HG03135 (cell line): ENCODE results near the gene SPDEF.

Source experiments
- ATAC-seq: cut with Tn5 transposase; IDR thresholded peaks from one replicate; pipeline ENCODE4 v1.9.1; 2021; ENCODE audit warnings: mild to moderate bottlenecking, moderate library complexity; ENCODE audit not compliant: unreplicated experiment

The SPDEF gene

GRCh38 chr6:34547701-34548644 is 8.2 kb downstream of the SPDEF start:
- ATAC-seq: no peak

DNA sequence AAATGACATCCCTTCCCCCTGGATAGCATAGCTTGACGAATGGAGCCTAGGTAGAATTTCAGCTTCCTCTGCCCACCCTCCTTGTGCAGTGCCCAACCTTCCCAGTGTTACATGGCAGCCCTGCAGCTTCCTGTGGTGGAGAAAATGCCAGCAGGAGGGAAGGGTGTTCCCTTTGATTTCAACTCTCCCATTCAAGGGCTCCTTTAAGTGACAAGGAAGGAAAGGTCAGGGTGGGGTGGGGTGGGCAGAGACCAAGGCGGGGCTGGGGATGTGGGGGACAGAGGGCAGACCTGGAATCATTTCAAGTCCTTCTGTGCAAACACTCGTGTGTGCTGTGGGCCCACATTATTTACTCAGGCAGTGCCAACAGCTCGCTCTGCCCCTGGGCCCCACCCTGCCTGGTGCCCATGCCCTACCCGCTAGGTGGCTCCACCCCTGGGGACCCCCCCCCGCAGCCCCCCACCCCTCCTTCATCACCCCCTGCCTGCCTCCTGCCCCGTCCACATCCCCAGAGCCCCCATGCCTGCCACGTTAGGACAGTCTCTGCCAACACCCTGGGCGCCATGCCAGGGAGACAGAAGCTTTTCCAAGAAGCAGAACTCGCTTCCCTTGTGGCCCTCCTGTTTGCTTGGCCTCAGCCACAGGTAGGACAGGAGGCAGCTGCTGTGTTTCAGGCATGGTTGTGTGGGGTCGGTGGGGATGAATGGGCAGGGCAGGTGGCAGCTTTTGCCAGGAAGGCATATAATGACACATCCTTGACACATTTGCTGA is 9.4 kb downstream of the SPDEF start:
- ATAC-seq: no peak

- ATAC-seq: no peak
These were observed 11.2 kb downstream of the SPDEF start for GRCh38 chr6:34544776-34545471.

GRCh38 chr6:34544052-34544604 is 12.0 kb downstream of the SPDEF start:
- ATAC-seq: no peak

- no peak for ATAC-seq
These were observed 12.7 kb downstream of the SPDEF start for GRCh38 chr6:34543421-34543820.

- no peak for ATAC-seq
These were observed 15.3 kb downstream of the SPDEF start for GRCh38 chr6:34540841-34541240.

DNA sequence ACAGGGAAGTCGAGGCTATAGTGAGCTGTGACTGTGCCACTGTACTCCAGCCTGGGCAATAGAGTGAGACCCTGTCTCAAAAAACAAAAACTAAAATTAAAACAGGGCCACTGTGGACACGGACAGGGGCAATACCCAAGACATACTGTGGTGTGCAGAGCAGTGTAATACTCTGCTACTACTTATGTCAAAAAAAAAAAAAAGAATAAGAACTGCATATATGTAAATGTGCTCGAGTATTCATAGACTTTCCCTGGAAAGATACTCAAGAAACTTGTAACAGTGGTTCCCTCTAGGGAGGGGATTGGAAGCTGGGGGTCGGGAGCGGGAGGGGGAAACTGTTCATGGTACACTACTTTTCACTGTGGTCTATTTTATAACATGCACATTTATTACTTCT is 15.9 kb downstream of the SPDEF start:
- ATAC-seq: no peak

GRCh38 chr6:34539181-34539580 is 16.9 kb downstream of the SPDEF start:
- no peak for ATAC-seq

DNA sequence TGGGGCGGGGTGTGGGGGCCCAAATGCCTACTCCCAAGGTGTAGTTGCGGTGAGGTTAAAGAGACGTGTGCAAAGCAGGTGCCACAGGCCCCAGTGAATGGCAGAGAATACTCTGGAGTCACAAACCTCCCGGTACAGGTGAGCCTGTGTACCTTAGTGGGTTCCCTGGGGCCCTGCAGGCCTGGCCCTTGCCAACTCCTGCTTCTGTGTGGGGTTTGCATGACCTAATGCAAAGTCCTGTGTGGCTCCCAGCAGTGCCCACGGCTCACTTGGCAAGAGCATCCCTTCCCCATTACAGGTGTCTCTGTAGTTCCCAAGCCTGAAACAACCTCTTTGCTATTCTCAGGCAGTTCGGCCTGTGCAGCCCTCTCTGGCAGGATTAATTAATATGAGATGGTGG is 17.5 kb downstream of the SPDEF start:
- ATAC-seq: no peak

DNA sequence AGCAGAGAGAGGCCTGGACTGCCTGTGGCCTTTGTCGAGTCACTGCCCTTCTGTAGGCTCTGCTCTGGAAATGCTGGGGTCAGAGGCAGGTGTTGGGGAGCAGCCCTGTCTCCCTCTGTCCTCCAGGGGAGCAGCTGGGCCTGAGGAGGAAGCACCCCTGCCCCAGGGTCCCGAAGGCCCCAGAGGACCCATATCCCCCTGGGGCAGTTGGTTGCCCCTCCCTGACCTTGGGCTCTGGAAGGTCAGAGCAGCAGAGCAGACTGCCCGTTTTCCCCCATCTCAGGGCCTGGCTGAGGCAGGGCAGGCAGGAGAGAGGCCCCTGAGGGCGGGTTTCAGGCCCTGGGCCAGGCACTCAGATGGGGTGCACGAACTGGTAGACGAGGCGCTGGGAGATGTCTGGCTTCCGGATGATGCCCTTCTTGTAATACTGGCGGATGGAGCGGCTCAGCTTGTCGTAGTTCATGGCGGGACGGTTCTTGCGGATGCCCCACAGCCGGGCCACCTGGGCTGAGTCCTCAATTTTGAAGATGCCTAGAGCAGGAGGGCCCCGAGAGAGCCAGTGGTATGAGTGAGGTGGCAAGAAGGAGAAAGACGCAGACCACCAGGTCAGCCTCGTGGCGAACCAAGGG is 18.1 kb downstream of the SPDEF start:
- ATAC-seq: no peak

GRCh38 chr6:34536959-34537848 is 18.9 kb downstream of the SPDEF start:
- no peak for ATAC-seq

DNA sequence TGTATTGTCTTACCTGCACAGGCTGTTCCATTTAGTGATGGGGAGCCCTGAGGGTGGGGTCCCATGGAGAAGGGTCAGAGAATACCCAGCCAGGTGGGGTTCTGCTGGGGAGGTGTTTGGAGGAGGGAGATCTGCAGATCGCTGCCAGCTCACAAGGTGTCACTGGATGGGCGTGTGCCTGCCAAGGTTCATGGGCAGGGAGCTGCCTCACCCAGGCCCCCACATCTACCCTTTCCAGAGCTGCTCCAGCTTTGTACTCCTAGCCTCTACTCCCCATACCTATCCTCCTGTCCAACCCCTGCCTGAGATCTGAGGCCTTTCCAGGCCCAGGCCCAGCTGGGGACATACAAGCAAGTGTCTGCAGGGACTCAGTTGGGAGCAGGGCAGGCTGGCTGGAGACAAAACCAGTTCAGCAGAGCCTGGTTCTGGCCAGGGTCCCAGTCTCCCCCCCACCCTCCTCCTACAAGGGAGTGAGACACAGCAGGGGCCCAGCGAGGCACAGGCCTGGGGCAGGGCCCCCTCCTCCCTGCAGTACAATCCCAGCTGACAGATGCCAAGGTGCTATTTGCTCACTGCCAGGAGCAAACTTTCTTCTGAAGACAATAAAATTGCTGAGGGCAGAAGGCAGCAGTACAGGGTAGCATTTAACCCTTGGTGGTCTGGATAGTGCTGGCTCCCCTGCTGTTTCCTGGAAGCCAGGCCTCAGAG is 19.7 kb downstream of the SPDEF start:
- no peak for ATAC-seq

- ATAC-seq: no peak
These were observed 20.5 kb downstream of the SPDEF start for GRCh38 chr6:34535646-34536045.

- ATAC-seq: no peak
These were observed 20.9 kb downstream of the SPDEF start for GRCh38 chr6:34535199-34535598.

DNA sequence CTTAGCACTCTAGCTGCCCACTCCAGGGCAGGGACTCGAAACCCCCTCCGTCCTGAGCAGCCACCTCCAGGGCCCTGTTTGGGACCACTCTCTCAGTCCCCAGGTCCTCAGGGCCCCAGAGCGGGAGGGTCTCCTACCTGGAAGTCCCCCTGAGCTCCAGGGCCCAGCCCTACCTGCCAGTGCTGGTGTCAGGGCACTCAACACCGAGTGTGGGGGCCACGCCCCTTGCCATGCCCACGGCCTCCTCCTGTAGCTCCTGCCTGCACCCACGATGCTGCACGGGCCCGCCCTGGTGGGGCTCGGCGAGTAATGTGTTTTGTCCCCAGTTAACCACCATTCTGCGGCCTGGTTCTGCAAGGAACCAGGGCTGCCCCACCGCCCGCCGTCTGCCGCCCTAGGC is 21.5 kb downstream of the SPDEF start:
- ATAC-seq: no peak

DNA sequence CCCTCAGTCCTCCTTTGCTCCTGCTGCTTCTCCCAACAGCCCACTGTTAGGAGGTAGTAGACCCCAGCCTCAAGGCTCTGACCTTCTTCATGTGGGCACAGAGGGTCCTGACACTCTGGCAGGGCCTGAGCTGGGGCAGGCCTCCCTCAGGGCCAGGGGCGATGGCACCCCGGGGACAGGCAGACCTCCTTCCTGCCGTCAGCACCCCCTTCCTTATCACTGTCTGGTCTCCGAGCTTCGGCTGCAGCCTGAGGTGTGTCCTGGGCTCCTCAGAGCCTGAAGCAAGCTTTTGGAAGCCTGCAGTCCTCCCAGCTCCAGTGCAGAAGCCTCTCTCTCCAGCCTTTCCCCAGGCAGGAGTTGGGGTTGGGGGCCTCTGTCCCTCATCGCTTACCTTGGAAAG is 22.0 kb downstream of the SPDEF start:
- ATAC-seq: no peak

- ATAC-seq: no peak
These were observed 23.9 kb downstream of the SPDEF start for GRCh38 chr6:34532230-34532629.

DNA sequence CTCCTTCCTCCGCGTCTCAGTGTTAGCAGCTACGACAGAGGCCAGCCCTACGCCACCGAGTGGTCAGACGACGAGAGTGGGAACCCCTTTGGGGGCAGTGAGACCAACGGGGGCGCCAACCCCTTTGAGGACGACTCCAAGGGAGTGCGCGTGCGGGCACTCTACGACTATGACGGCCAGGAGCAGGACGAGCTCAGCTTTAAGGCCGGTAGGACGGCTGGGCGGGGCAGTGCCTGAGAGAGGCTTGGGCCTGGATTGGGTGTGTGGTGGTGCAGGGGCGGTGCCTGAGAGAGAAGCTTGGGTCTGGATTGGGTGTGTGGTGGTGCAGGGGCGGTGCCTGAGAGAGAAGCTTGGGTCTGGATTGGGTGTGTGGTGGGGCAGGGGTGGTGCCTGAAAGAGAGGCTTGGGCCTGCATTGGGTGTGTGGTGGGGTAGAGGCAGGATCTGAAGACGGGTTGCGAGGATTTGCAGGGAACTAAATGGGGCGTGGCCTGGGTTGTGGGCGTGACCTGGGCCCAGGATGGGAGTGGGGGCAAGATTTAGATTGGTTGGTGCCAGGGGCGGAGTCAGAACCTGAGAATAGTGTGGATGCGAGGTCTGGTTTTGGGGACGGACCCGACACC is 24.4 kb downstream of the SPDEF start:
- no peak for ATAC-seq
